A172 (cell line): Measurements from ENCODE around the gene RNF168. TPM values are rescaled to one million over a fixed set of nuclear protein-coding genes. Genes with fewer than 3 reads are reported as not detected.
"Not testable (repeated sequence)": the region's sequence is repeated elsewhere in the genome, so short reads cannot be mapped to it uniquely, and the experiment has no call there.

ENCODE experiments used
- DNase-seq: peaks from one replicate; pipeline ENCODE4 v3.0.0-alpha.2; 2015; ENCODE audit warnings: low spot score
- total RNA-seq: library from RNA; depleted of rRNA; stranded (reverse); fragments of >200 nt; shearing (Covaris generic); gene quantifications from 2 replicates; pipeline ENCODE4 v1.2.3, GENCODE V29; 2014

The RNF168 gene
- total RNA-seq, 1 experiment from 2014 or later: 25.3 TPM

DNA sequence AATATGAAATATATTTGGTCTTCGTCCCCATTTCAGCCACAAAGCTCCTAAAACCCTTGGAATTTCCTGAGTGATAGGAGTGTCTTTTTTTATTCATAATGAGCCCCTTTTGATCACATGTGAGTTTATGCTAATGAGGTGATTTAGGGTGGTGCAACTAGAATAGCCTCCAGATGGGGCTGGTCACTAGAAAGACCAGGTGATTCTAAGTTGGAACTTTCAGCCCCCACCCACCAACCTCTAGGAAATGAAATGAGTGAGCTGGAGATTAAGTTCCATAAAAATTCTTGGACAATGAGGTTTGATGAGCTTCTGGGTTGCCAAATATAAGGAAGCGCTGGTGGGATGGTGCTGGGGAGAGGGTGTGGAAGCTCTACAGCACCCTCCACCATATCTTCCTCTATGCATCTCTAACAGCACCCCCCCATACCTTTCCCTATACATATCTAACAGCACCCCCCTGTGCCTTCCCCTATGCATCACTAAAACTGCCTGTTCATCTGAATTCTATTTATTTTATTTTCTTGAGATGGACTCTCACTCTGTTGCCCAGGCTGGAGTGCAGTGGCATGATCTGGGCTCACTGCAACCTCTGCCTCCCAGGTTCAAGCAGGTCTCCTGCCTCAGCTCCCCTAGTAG lies 13.7 kb upstream of the RNF168 start:
- DNase-seq: no peak

DNA sequence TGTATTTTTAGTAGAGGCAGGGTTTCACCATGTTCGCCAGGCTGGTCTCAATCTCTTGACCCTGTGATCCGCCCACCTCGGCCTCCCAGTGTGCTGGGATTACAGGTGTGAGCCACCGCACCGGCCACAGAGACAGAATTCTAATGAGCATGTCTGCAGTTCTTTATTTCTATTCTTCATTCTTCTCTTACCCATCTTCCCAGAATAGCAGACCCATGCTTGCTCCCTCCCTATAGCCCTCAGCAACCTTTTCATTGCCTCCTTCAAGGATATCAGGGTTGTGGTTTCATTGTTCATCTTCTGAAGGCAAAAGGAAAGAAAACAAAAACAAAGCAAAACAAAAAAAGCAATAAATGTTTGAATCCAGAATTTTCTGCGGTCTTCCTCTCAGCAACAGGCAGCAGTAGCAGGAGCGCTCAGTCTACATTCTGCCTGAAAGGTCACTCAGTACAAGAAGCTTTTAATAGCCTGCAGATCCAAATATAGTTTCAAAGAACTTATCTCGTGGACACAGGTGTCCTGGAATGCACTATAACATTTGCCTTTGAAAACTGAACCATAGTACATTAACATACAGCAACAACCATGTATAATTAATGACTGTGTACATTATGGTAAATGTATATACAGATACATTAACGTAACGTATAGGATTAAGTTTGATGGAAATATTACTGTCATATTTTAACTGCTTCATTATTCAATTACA lies 11.5 kb upstream of the RNF168 start, which contains the start of gene SMCO1:
Gene SMCO1, minus strand, starts transcription at position 434 of the 709 bp plus-strand sequence. Its CDS starts 137 bp downstream, at position 297.
- DNase-seq: no peak

DNA sequence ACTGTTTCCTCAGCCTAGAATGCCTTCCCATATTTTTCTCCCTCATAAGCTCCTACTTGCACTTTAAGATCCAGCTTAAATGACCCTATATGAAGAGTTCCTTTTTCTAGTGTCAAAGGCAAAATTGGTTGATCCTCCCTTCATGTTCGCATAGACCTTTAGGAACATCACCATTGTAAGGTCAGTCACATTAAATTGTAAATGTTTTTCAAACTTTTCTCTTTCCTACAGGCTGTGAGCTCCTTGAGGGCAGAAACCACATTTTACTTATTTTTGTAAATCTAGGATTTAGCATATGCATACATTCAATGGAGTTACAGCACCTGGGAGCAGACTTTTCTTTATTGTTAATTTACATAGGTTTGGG lies 10.8 kb upstream of the RNF168 start:
- no peak for DNase-seq

DNA sequence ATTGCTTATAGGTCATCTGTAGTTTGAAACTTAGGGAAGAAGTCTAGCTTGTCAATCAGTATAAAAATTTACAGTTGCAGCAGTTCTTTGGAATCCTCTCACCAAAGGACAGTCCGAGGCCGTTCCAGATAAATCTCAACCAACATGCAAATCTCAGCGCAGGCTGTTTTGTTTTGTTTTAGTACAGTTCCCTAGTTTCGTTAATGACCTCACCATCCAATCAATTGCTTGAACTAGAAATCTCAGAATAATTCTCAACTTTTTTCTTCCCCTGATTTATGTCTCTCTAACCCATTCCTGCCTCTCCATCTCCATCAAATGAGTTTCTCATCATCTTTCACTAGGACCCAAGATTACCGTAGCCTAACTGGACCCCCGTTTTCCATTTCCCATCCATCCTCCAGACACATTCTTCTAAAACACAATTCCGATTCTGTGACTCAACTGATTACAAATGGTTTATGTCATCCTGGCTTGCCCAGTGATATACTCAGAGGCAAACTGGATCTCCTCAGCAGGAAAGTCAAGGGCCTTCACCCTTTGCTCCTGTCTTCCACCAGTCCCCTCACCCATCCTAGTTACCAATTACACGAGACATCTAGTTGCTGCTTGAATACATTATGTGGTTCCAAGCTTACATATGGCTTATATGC lies 10.3 kb upstream of the RNF168 start:
- DNase-seq: peak; percentile 63

DNA sequence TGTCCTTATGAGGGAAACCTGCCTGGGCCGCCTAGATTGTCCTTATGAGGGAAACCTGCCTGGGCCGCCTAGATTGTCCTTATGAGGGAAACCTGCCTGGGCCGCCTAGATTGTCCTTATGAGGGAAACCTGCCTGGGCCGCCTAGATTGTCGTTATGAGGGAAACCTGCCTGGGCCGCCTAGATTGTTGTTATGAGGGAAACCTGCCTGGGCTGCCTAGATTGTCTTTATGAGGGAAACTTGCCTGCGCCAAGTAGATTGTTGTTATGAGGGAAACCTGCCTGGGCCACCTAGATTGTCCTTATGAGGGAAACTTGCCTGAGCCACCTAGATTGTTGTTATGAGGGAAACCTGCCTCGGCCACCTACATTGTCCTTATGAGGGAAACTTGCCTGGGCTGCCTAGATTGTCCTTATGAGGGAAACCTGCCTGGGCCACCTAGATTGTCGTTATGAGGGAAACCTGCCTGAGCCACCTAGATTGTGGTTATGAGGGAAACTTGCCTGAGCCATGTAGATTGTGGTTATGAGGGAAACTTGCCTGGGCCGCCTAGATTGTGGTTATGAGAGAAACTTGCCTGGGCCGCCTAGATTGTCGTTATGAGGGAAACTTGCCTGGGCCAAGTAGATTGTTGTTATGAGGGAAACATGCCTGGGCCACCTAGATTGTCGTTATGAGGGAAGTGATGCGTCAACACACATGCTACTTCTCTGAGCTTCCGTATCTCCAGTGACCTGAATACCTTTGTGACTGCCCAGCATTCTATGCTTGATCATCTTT lies 8.3 kb upstream of the RNF168 start:
- not testable (repeated sequence) for DNase-seq

DNA sequence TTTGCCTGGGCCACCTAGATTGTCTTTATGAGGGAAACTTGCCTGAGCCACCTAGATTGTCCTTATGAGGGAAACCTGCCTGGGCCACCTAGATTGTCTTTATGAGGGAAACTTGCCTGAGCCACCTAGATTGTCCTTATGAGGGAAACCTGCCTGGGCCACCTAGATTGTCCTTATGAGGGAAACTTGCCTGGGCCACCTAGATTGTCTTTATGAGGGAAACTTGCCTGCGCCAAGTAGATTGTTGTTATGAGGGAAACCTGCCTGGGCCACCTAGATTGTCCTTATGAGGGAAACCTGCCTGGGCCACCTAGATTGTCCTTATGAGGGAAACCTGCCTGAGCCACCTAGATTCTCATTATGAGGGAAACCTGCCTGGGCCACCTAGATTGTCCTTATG lies 7.5 kb upstream of the RNF168 start:
- DNase-seq: not testable (repeated sequence)

DNA sequence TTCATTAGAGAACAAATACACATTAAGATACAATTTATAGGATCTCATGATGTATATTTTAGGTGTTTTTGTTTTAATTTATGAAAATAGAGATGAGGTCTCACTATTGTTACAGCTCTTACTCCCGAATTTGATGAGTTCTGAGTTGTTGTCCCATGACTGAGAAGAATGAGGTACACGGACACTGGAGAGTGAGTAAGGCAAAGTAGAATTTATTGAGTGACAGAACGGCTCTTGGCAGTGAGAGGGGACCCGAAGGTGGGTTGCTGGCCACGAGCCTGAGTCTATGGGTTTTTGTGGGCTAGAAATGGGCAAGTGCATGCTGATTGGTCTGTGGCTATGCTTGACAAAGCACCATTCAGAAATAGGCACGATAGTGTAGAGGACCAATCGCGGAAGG lies 3.1 kb upstream of the RNF168 start:
- no peak for DNase-seq

DNA sequence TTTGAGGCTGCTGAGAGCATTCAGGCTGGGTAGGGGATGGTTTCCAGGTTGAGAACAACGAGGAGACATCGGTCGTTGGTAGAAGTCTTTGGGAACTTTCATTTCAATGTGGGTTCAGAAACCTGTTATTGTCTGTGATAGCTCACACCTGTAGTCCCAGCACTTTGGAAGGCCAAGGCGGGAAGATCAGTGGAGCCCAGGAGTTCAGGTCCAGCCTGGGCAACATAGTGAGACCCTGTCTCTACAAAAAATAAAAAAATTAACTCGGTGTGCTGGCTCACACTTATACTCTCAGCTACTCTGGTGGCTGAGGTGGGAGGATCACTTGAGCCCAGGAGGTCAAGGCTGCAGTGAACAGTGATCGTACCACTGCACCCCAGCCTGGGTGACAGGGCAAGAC lies 988 bp upstream of the RNF168 start:
- no peak for DNase-seq

DNA sequence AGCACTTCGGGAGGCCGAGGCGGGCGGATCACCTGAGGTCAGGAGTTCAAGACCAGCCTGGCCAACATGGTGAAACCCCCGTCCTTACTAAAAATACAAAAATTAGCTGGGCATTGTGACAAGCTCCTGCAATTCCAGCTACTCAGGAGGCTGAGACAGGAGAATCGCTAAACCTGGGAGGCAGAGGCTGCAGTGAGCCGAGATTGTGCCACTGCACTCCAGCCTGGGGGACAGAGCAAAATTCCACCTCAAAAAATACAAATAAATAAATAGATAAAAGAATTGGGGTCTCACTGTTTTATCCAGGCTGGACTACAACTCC lies 470 bp upstream of the RNF168 start:
- not testable (repeated sequence) for DNase-seq

DNA sequence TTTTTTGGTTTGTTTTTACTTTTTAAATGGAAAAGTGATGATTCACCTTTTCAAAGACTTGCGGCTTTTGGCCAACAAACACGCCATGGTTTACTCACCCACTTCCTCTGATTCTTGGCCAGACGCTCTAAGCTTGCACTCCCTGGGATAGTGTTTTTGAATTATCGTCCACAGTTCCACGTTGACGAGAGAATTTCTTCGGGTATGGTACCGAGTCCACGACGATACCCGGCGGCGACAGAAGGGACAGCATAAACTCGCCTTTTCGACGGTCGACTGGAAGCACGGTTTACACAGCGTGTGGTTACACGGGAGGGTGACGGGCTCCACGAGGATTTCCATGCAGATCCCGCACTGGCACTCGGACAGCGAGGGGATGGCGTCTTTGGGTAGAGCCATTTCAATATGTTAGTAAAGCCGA lies 783 bp downstream of the RNF168 start:
- DNase-seq: peak; percentile 83

DNA sequence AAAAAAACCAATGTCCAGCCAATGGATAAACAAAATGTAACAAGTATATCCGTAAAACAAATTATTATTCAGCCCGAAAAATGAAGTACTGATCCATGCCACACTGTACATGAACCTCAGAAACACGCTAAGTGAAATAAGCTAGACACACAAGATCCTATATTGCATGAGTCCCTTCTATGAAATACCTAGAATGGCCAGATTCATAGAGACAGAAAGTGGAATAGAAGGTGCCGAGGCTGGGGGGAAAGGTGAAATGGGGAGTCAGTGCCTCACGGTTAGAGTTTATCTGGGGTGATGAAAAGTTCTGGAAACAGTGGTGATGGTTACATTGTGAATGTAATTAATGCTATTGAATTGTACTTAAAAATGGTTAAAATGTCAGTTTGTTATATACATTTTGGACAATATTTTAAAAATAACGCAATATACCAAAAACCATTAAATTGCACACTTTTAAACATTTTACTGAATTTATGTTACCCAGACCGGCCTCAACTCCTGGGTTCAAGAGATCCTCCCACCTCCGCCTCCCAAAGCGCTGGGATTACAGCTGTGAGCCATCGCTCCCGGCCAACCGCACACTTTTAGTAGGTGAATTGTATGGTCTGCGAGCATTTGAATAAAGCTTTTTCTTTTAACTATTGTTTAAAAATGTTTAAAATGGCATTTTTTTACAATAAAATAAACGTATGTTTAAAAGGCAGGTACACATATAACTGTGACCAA lies 2.1 kb downstream of the RNF168 start:
- DNase-seq: no peak

DNA sequence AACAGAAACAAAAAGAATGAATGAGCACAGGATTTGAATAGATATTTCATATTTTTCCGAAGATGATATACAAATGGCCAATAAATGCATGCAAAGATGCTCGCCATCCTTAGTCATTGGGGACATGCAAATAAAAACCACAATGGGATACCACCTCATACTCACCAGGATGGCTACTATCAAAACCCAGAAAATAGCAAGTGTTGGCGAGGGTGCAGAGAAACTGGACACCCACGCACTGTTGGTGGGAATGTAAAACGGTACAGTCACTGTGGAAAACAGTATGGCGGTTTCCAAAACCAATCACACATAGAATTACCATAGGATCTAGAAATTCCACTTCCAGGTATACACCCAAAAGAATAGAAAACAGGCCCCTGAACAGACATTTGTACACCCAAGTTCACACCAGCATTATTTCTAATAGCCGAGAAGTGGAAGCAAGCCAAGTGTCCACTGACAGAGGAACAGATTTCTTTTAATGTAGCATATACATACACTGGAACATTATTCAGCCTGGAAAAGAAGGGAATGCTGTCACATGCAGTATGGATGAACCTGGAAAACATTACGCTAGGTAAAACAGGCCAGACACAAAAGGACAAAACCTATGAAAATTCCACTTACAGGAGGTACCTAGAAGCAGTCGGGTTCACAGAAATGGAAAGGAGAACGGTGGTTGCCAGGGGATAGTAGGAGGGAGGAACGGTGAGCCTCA lies 3.6 kb downstream of the RNF168 start:
- DNase-seq: no peak

DNA sequence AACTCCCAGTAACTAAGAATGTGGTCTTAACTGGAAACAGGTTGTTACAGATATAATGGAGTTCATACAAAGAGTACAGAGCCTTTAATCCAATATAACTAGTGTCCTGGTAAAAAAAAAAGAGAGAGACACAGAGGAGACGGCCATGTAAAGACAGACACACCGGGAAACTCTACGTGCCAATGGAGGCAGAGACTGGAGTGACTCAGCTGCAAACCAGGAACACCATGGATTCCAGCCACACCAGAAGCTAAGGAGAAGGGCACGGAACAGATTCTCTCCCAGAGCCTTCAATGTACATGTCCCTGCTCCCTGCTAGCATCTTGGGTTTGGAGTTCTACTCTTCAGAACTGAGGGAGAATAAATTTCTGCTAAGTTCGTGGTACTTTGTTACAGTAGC lies 4.5 kb downstream of the RNF168 start:
- DNase-seq: peak; percentile 64

DNA sequence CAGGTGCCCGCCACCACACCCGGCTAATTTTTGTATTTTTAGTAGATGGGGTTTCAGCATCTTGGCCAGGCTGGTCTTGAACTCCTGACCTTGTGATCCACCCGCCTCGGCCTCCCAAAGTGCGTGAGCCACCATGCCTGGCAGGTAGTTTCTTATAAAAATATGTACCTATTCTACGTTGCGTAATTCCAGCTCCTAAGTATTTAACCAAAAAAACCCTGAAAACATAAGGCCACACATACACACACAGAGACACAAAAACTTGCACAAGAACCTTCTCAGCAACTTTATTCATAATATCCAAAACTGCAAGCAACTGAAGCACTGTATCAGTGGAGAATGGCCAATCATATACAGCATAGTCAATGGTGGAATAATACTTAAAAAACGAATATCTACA lies 5.3 kb downstream of the RNF168 start:
- no peak for DNase-seq

DNA sequence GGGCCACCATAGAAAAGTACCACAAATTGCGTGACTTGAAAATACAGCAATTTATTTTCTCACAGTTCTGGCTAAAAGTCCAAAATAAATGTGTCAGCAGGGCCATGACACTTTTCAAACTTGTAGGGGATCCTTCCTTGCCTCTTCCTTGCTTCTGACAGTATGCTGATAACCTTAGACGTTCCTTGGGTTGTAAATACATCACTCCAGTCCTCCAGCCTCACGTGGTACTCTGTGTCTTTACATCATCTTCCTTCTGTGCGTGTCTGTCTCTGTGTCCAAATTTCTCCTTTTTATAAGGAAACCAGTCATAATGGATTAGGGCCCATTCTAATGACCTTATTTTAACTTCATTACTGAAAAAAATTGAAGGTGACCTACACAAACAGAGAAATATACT lies 7.4 kb downstream of the RNF168 start:
- no peak for DNase-seq

DNA sequence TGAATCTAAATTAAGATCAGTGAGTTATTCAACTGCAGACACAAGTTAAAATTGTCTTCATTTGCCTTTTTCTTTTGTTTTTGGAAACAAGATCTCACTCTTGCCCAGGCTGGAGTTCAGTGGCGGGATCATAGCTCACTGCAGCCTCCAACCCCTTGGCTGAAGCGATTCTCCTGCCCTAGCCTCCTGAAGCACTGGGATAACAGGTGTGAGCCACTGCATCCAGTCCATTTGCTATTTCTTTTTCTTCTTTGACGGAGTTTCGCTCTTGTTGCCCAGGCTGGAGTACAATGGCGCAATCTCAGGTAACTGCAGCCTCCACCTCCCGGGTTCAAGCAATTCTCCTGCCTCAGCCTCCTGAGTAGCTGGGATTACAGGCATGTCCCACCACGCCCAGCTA lies 10.3 kb downstream of the RNF168 start:
- no peak for DNase-seq

DNA sequence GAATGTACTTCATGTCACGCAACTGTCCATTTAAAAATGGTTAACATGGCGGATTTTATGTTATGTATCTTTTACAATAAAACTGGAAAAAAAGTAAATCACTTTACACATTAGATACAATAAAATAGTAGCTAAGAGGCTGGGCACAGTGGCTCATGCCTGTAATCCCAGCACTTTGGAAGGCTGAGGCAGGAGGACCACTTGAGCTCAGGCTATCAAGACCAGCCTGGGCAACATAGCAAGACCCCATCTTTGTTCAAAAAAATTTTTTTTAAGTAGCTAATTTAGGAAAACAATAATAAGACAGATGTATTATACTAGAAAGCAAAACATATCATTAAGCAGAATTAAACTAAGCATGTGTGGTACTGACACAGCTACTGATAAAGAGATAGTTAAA lies 11.5 kb downstream of the RNF168 start:
- DNase-seq: no peak

DNA sequence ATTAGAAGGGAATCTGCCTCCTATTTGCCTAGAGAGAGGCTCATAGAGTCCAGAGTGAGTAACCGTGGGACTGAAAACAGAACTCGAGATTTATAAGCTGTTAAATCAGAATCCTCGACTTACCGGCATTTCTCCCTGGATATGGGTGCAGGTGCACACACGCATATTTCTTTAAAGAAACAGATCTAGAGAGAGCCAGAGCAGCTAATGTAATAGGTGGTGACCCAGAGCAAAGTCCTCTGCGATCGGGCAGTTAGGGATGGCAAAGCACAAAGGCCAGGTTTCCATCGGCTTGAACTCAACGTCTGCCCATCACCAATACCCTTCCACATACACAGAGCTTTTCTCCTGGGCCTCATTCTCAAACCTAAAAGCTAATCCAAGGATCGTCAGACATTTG lies 13.8 kb downstream of the RNF168 start:
- DNase-seq: no peak

DNA sequence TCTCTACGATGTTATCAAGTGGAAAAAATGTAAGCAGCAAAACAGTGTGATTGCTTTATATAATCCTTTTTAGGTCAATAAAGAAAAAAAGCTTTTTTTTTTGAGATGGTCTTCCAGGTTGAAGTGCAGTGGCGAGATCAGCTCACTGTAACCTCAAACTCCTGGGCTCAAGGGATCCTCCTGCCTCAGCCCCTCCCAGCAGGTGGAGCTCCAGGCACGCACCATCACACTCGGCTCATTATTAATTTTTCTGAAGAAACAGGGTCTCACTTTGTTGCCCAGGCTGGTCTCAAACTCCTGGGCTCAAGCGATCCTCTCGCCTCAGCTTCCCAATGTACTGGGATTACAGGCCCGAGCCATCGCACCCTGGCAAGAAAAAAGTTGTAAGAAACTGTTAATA lies 17.3 kb downstream of the RNF168 start:
- no peak for DNase-seq

DNA sequence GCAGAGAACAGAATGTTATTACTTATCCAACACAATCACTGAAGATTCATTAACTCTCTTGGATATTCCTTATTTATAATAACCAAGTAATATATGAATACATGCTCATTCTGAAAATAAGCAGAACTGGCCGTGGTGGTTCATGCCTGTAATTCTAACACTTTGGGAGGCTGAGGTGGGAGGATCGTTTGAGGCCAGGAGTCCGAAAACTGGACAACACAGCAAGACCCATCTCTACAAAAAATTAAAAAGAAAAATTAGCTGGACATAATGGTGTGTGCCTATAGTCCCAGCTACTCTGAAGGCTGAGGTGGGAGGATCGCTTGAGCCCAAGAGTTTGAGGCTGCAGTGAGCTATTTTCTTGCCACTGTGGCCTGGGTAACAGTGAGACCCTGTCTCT lies 25.9 kb downstream of the RNF168 start:
- no peak for DNase-seq

DNA sequence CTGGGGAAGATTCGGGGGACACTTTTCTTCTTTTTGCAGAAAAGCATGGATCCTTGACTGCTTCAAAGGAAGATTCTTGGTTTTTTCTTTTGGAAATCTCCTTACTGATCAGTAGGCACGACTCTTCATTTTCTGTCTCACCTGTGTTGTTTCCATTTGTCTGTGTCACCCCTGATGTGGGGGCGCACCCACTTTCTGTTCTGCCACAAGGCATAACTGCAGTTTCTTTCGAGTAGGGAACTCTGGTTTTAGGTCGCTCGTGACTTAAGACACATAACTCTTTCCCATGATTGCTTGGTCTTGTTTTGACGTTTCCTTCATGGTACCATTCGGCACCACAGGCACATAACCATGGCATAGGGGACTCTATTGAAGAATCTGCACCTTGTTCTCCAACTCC lies 31.3 kb downstream of the RNF168 start:
- no peak for DNase-seq
